HUDEP-2 (cell line): Measurements from ENCODE around the gene NNT.

ENCODE experiments used
- DNase-seq, 76 experiments: peaks; one replicate each; lab custom pipeline; 2025; ENCODE audit not compliant: unreplicated experiment in 76 of 76; lab: John Stamatoyannopoulos, UW

The NNT gene

DNA sequence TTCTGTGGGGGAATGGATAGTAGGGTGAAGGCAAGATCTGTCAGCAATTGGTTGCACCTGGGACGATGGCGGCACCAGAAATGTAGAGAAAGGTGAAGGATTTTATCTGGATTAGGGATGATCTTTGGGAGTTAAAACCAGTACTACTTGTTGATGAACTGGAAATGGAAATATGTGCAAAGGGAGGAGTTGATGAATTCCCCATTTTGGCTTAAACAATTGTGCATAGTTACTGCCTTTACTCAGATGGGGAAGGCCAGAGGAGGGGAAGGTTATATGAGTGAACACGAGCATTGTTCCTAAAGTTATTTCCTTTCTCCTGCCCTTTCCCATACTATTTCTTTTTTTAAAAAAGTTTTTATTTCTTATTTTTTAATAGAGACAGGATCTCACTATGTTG is 19.1 kb downstream of the NNT start:
- no peak for DNase-seq

DNA sequence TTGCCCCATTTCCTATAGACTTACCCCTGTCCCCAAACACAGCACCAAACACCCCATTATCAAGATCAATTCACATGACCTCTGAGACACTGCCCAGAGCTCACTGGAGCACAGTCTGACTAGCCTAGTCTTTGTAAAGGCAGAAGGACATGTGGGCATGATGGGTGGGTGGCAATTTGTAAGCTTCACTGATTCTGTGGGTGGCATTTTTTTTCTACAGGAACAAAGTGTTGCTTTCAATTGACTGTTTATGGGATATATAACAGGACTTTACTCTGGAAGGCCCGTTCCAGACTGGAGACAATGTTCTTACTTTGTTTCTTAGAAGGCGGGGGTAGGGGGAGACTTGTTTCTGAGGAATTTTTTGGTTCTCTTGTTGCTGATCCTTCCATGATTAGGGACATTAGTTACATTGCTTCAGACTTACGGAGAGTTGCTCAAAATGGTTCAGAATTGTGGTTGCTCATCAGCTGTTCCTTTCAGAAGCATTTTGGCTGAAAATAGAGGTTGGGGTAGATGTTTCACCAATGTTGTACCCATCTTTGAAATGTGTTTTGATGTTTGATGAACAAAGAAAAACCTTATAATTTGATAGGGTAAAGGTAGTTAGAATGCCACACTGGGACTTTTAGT is 20.2 kb downstream of the NNT start:
- DNase-seq, result no peak

DNA sequence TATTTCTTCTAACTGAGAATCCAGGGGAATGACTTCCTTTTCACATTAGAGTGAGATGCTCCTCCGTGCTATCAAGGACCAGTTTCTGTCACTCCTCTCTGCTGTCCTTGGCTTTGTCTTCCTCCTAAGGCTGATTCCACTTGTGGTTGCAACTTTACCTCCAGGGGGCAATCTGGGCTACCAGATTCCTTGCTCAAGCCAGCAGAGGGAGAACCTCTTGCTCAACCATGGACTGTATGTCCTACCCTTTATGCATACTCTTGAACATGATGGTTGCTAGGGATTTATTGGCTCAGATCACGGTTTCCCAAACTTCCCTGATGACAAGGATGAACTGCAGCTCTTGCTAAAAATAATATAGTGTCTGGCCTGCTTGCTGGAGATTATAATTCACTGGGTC is 24.0 kb downstream of the NNT start:
- peak in 54 of 76 experiments; percentile 5 to 57 (median 28) for DNase-seq

DNA sequence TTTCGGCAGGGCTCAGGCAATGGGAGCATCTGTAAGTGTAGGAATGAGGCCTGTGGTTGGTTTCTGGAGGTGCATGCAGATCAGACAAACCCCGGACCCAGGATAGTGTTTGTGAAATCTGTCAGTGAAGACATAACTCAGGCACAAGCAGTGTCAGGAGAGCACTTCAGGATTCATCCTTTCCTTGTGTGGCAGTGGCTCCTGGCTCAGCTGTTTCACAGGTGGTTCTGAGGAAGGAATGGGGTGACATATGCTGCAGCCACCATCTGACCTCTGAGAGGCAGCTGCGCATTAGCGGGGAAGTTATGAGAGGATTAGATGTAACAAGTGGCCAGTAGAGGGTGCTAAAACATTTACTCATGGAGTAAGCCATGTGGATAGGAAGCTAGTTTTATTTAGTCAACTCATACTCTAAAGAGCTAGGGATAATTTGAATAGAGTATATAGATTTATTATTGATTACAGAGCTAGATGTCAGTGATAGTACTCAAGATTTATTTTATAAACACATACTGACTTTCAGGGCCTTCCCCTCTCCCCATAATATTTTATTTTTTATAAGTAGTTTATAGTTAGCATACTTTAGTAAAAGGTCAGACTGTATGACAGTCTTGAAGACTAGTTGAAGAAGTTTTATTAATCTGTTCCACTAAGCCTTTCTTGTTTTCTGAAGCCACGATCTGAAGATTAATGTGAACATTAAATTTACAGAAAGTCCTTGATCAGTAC is 28.4 kb downstream of the NNT start:
- peak in 56 of 76 experiments; percentile 1 to 84 (median 33) for DNase-seq

DNA sequence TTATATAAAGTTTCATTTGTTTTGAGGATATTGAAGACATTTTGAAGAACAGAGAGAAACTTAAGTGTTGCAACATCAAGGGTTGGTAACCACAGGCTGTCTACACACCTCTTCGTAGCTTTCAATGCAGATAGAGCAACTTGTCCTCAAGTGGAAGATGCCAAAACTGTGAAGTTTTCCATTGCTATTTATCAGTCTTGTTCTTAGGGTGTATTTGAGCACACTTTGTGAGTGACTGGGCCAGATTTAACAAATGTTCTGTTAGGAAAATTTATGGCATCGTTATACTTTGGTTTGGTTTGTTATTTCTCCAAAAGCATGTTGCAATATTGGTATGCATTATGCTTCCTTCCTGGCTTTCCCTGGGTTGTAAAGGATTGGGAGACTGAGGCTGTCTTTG is 31.6 kb downstream of the NNT start:
- no peak for DNase-seq

DNA sequence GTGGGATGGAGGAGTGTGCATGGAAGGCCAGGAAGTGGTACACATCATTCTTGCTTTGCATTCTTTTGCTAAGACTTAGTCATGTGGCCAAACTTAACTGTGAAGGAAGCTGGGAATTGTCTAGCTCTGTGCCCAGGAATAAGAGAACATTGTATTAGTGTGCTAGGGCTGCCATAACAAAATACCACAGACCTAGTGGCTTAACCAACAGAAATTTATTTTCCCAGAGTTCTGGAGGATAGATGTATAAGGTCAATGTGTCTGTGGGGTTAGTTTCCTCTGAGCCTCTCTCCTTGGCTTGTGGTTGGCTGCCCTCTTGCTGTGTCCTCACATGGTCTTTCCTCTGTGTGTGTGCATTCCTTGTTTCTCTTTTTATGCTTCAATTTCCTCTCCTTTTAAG is 32.4 kb downstream of the NNT start:
- DNase-seq, result no peak

DNA sequence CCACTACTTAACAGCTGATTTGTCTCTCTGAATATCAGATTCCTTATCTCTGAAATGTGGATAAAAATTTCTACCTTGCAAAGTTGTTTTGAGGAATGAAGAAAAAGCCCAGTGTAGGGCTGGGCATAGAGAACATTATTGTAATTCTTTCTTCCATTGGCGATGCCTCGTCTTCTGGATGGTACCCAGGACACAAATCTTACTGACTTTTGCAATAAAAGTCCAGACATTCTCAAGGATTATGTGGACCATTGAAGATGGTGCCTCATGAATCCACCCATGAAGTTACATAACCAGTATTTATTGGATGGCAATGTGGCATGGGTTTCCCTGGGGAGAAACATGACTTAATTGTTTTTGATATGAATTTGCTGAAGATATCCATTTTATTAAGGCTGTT is 33.1 kb downstream of the NNT start:
- no peak for DNase-seq

DNA sequence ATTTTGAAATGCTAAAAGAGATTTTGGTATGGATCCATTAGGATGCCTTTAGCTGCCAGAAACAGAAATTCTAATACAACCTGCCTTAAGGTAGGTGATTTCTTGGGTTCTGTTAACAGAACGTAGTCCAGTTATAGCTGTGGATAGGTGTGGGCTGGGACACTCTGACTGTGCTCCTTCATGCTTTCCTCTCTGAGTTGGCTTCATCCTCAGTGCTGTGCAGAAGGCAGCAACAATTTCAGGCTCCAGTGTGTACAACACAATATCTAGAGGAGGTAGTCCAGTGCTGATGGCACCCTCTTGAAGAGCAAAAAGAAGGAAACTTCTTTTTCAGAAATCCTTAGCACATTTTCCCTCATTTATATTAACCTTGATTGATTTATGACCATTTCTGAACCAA is 34.4 kb downstream of the NNT start:
- no peak for DNase-seq

DNA sequence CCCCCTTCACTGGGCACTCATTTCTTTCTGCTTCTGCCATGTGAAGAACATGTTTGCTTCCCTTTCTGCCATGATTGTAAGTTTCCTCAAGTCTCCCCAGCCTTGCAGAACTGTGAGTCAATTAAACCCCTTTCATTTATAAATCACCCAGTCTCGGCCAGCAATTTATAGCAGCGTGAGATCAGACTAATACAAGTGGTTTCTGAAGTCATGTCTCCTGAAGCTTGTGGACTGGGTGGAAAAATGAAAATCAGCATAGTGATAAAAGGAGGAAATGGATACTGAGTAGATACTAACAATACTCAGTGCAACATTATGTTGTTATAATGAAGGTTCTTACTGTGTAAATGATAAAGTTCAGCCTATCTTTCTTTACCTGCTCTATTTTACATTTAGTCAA is 35.1 kb downstream of the NNT start:
- no peak for DNase-seq

DNA sequence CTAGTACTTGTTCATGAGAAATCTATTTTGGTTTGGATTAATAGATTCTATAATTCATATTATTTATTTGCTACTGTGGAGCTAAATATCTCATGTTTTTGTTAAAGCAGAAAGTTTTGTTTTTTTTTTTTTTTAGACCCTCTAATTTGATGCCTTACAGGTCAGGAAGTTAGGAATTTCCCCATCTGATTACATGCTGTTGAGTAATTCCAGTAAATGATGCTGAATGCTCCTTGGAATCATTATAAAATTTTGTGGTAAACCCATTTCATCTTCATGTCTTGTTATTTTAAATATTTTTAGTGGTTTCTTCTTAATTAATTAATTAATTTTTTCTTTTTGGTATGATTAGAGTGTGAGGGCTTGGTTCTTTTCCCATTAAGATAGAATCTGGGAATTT is 35.6 kb downstream of the NNT start:
- DNase-seq, result no peak

DNA sequence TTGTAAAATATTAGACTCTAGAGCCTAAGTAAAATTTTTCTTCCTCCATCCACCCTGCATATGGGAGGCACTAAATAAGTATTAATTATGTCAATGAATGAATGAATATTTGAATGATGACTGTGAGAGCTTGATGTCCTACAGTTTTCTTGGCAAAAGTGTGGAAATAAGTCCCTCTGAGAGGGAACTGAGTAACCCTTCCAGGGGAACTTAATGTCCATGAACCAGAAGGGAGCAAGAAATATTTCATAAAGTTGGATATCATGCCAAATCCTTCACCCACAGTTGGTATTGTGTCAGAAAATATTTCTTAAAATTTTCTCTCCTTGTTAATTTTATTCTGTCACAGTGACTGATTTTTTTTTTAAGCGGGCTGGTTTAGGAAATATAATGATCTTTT is 36.6 kb downstream of the NNT start:
- no peak for DNase-seq

DNA sequence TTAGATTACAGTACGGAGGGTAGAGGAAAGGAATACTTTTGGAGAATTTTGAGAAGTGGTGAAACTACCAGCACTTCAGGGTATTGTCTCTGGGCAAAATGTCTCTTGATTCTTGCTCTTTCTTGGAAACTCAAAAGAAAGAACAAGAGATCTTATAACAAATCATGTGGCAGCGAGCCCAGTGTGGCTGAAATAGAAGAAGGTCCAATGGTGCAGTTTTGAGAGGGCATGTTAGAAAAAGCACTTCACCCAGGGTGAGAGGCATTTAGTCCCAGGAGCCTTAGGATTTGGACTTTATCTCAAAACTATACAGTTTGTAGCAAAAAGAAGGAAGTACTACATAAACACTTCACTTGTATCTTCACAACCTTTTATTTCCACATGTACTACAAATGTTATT is 39.4 kb downstream of the NNT start:
- DNase-seq, result peak in 9 of 76 experiments; percentile 1 to 12 (median 3)

DNA sequence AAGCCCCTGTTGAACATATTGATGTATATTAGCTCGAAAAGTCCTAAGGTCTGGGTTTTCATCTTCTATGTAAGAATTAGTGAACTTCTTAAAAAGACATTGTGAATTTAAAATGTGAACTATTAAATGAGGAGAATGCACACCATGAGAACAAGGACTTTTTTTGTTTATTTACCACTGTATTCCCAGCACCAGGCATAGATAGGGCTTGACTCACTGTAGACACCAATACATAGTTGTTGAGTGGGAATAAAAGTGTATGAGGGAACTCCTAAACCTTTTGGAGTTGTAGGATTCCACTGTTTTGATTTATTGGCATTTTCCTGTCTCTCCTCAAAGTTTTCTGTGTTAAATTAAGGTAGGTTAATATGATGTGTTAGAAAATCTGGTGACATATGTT is 40.3 kb downstream of the NNT start:
- DNase-seq, result no peak

DNA sequence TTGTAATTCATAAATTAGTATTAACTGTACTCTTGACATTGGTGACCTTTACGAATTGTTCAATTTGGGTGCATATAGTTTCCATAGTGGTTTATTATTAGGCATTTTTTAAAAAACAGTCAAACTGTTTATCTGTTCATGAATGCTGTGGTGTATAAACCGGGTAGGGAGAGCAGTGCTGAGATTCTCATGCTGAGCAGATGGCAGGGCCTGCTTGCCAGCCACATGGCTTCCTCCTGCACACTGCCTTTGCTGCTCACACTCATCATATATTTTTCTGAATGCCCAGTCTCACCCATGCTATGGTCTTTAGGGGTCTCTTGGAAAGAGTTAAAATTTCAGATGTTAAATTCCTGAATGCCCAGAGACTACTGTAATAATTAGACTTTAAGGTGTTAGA is 40.8 kb downstream of the NNT start:
- no peak for DNase-seq

DNA sequence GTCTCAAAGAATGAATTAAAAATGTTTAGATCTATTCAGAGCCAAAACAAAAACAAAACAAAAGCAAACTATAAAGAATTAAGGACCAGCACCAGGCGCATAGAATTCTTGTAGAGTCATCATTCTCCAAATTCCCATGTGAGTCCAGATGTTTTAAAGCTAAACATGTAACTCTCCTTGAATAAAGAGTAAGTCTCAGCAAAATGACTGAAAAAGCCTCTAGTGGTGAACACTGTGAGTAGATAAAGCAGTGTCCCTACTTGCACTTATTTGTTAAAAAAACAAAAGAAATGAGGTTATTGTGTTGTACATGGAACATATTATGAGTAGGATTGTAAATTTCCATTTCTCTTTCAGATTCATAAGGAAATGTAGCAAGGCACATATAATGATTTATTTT is 44.0 kb downstream of the NNT start:
- peak in 1 of 76 experiments; percentile 3 for DNase-seq

DNA sequence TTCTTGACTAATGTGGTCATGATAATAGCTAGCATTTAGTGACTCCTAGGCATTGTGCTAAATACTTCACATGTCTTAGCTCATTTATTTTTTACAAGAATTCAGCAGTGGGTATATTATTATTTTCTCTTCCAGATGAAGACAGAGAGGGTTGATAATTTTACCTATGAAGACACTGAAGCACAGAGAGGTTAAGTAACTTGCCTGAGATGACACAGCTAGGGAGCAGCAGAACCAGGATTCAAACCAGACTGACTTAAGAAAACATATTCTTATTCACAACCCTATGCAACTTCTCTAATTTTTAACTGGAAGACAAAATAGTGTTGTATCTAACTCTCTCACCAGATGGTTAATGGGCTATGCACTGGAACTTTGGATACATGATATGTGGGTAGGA is 44.8 kb downstream of the NNT start:
- DNase-seq, result no peak

DNA sequence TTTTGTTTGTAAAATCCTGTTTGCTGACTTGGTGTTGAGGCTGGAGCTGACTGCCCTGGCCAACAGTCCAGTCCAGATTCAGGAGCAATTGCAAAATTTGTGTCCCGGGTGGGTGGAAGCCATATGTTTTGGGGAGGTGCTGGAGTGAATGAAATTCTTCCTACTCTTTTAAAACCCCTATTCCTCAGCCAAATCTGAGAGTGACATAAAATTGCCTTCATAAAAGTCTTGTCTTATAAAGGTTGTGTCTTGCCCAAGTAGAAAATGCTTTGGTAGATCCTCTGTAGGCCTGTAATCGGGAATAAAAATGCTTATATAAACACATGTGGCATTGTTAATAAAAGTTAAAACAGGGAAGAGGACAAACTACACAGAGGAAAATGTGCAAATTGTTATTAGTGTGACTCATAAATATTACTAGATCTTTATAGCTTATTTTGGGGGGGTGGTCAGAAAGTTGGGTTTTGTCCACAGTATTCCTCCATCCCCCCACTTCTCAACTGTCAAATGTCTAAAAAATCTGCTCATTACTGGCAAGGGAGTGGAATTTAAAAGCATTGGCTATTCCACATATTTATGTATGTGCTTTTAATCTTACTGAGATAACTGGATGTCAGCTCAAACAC is 45.6 kb downstream of the NNT start:
- no peak for DNase-seq

DNA sequence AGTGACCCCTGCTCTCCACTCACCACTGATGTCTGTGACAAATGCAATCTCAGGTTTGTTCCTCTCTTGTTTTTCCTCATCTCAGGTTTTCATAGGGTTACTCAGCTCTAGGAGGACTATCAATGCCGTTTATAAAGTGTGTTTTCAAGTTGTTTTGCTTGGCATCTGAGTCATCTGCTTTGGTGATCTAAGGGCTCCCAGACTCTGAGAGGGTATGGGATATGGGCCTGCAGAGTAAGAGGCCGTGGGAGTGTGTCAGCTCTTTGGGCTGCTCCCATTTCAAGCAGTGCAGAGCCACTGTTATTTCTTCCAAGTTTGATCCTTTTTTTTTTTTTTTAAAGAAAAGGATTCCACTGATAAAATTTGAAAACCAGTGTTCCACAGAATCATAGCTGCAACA is 46.3 kb downstream of the NNT start:
- no peak for DNase-seq

DNA sequence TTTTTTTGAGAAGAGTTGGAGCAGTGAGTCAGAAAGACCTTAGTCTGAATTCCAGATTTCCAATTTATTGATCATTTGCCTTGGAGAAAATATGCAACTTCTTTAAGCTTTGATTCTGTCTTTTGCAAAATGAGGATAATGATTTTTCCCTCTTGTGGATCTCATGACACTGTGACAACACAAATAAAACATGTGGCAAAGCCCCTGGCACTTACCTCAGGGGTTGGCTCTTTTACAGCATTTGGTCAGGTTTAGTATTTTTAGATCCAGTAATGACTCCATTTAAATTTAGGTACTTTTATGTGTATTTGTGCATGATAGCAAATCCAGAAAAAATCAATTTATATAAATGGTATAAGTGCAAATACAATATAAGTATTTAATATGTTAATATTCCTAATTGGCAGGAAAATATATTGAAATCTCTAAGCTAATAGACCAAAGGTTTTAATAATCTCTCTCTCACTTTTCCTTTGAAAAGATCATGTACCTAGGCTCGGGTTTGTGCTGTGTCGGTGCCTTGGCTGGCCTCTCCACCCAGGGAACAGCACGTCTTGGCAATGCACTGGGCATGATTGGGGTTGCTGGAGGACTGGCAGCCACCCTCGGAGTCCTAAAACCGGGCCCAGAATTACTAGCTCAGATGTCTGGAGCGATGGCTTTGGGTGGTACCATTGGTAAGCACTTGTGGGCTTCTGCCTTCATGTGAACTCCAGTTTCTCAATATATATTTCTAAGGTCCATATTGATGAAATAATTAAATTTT is 49.7 kb downstream of the NNT start:
- DNase-seq, result no peak

DNA sequence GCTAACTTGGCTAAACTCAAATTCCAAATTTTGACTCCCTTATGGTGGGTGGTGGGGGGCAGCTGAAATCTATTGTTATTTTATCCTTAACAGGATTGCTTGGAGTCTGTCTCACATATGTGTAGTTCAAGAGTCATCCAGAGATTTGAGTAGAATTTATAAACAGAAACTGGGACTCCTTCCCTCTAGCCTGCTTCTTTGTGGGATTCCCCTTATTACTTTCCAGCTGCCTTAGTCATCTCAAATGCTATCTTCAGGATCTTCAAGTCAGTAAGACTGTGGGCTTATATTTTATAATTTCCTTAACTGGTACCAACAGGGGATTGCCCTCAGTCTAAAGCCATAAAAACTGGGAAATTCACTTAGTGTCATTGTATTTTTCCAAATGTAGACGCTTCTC is 55.5 kb downstream of the NNT start:
- DNase-seq, result no peak

DNA sequence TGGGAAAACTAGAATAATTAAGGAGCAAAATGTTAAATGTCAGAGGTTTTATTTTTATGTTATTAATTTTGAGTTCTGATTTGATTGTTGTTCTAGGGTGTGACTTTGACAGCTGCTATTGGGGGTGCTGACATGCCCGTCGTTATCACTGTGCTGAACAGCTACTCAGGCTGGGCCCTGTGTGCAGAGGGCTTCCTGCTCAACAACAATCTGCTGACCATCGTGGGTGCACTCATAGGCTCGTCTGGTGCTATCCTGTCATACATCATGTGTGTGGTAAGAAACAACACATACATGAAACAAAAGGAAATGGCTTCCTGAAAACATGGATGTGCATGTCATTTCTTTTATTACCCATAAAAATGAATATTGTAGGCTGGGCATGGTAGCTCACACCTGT is 56.1 kb downstream of the NNT start:
- DNase-seq, result no peak
